IMR-90 (cell line): ENCODE measurements around the gene PHEX. TPM values are rescaled to one million over a fixed set of nuclear protein-coding genes. Genes with fewer than 3 reads are reported as not detected.

Experiments used
- ATAC-seq: fragments of 200-7000 bp; cut with Tn5 transposase; 2 replicates; pipeline ENCODE4 v1.9.1; 2020; ENCODE audit warnings: low read depth, mild to moderate bottlenecking, moderate library complexity
- BruUV-seq: library from RNA; stranded (reverse); fragments of 400-500 nt; replicated peaks from 2 replicates; lab custom pipeline; 2021; lab: Mats Ljungman, UMichigan
- CTCF ChIA-PET: fragments of 300-600 bp; formaldehyde crosslinking; extraction: SDS; loops from one replicate; lab custom pipeline; 2021; ENCODE audit warnings: antibody characterized with exemption; lab: Yijun Ruan, JAX
- POLR2A ChIA-PET: fragments of 300-600 bp; sonication (Branson Sonifier 250); formaldehyde crosslinking; loops from one replicate; lab custom pipeline; 2022; ENCODE audit warnings: antibody characterized with exemption; ENCODE audit not compliant: unreplicated experiment; lab: Charles Lee
- DNase-seq: peaks from one replicate; pipeline ENCODE4 v3.0.0; 2013
- H2AFZ ChIP-seq: replicated peaks from 2 replicates; pipeline ENCODE3; 2013; ENCODE audit warnings: low read length, mild to moderate bottlenecking; ENCODE audit not compliant: poor library complexity
- H2AK5ac ChIP-seq: 2 replicates; pipeline ENCODE4 v1.6.1; 2013; ENCODE audit warnings: low read depth, low read length, inconsistent platforms
- H2AK9ac ChIP-seq: replicated peaks from 2 replicates; pipeline ENCODE3; 2013; ENCODE audit warnings: mild to moderate bottlenecking, low read depth, low read length, moderate library complexity; ENCODE audit not compliant: poor library complexity
- H2BK120ac ChIP-seq: 2 replicates; pipeline ENCODE4 v1.6.1; 2013; ENCODE audit warnings: low read depth, low read length, inconsistent platforms
- H2BK15ac ChIP-seq: 3 replicates; pipeline ENCODE4 v1.6.1; 2013; ENCODE audit warnings: low read depth, low read length, inconsistent platforms
- H2BK20ac ChIP-seq: 2 replicates; pipeline ENCODE4 v1.6.1; 2013; ENCODE audit warnings: low read depth, mild to moderate bottlenecking, inconsistent platforms, low read length, moderate library complexity
- H2BK5ac ChIP-seq: 2 replicates; pipeline ENCODE4 v1.6.1; 2013; ENCODE audit warnings: mild to moderate bottlenecking, low read depth, low read length, inconsistent platforms; ENCODE audit not compliant: poor library complexity, severe bottlenecking
- H3K14ac ChIP-seq: replicated peaks from 2 replicates; pipeline ENCODE4 v1.6.1; 2013; ENCODE audit warnings: low read depth, low read length, inconsistent platforms
- H3K18ac ChIP-seq: 2 replicates; pipeline ENCODE4 v1.6.1; 2013; ENCODE audit warnings: low read depth, low read length, control low read depth
- H3K23ac ChIP-seq: 2 replicates; pipeline ENCODE4 v1.6.1; 2013; ENCODE audit warnings: low read depth, low read length, inconsistent platforms
- H3K27ac ChIP-seq: 2 replicates; pipeline ENCODE4 v1.5.1; 2013; ENCODE audit warnings: mild to moderate bottlenecking, control low read depth, low read length; ENCODE audit not compliant: insufficient read depth
- H3K27me3 ChIP-seq: 2 replicates; pipeline ENCODE4 v1.6.1; 2013; ENCODE audit warnings: low read length; ENCODE audit not compliant: control insufficient read depth, insufficient read depth
- H3K36me3 ChIP-seq: 2 replicates; pipeline ENCODE4 v1.6.1; 2013; ENCODE audit warnings: low read length, mixed read lengths; ENCODE audit not compliant: control insufficient read depth, insufficient read depth
- H3K4ac ChIP-seq: 2 replicates; pipeline ENCODE4 v1.6.1; 2013; ENCODE audit warnings: low read depth, low read length, inconsistent platforms
- H3K4me1 ChIP-seq: 2 replicates; pipeline ENCODE4 v1.6.1; 2013; ENCODE audit warnings: low read length, mixed read lengths; ENCODE audit not compliant: control insufficient read depth, insufficient read depth
- H3K4me2 ChIP-seq: 2 replicates; pipeline ENCODE4 v1.6.1; 2013; ENCODE audit warnings: low read depth, mild to moderate bottlenecking, control low read depth, low read length, moderate library complexity
- H3K4me3 ChIP-seq: 2 replicates; pipeline ENCODE4 v1.5.1; 2013; ENCODE audit warnings: low read depth, mild to moderate bottlenecking, control low read depth, low read length, moderate library complexity; ENCODE audit not compliant: insufficient read depth
- H3K56ac ChIP-seq: 2 replicates; pipeline ENCODE4 v1.6.1; 2013; ENCODE audit warnings: low read length, inconsistent platforms; ENCODE audit not compliant: insufficient read depth; ENCODE audit errors: extremely low read depth
- H3K79me1 ChIP-seq, 2 experiments: 2 replicates each; pipeline ENCODE4 v1.6.1; 2013; ENCODE audit warnings: low read length in 2 of 2, inconsistent platforms in 1 of 2, low read depth in 1 of 2
- H3K9ac ChIP-seq: 2 replicates; pipeline ENCODE4 v1.6.1; 2013; ENCODE audit warnings: low read depth, low read length, control low read depth
- H3K9me1 ChIP-seq: 2 replicates; pipeline ENCODE4 v1.6.1; 2013; ENCODE audit warnings: low read length, inconsistent platforms; ENCODE audit not compliant: insufficient read depth
- H3K9me3 ChIP-seq: 2 replicates; pipeline ENCODE4 v1.6.1; 2013; ENCODE audit warnings: low read length; ENCODE audit not compliant: control insufficient read depth, insufficient read depth
- H4K20me1 ChIP-seq: 2 replicates; pipeline ENCODE4 v1.6.1; 2013; ENCODE audit warnings: low read length, inconsistent platforms; ENCODE audit not compliant: insufficient read depth
- H4K5ac ChIP-seq: 2 replicates; pipeline ENCODE4 v1.6.1; 2013; ENCODE audit warnings: mild to moderate bottlenecking, low read depth, low read length, control low read depth
- H4K8ac ChIP-seq, 2 experiments: 2 replicates each; pipeline ENCODE4 v1.6.1; 2013; ENCODE audit warnings: low read depth in 2 of 2, low read length in 2 of 2, control low read depth in 1 of 2, inconsistent platforms in 1 of 2
- H4K91ac ChIP-seq: 2 replicates; pipeline ENCODE4 v1.6.1; 2013; ENCODE audit warnings: low read depth, low read length, inconsistent platforms; ENCODE audit not compliant: insufficient read depth
- BHLHE40 ChIP-seq: fragments of 150-350 bp; IDR thresholded peaks from 2 replicates; pipeline ENCODE4 v1.6.1; 2016; ENCODE audit warnings: mild to moderate bottlenecking, low read depth, low read length
- CEBPB ChIP-seq: IDR thresholded peaks from 2 replicates; pipeline ENCODE4 v1.6.1; 2012; ENCODE audit warnings: low read depth, low read length, improper control_type of control experiment
- CHD1 ChIP-seq: IDR thresholded peaks from 2 replicates; pipeline ENCODE4 v1.6.1; 2012; ENCODE audit warnings: low read depth, low read length, improper control_type of control experiment
- CTCF ChIP-seq: conservative IDR thresholded peaks from 2 replicates; pipeline ENCODE4 v1.5.1; 2012; ENCODE audit warnings: mild to moderate bottlenecking, low read depth, low read length, improper control_type of control experiment
- ELK1 ChIP-seq: fragments of 150-350 bp; IDR thresholded peaks from 2 replicates; pipeline ENCODE4 v1.6.1; 2016; ENCODE audit warnings: low read depth, mild to moderate bottlenecking, low read length, moderate library complexity, borderline replicate concordance
- FOS ChIP-seq: fragments of 150-350 bp; IDR thresholded peaks from 2 replicates; pipeline ENCODE4 v1.6.1; 2016; ENCODE audit warnings: low read depth, low read length
- MAFK ChIP-seq: IDR thresholded peaks from 2 replicates; pipeline ENCODE4 v1.6.1; 2012; ENCODE audit warnings: low read depth, low read length, improper control_type of control experiment
- MAZ ChIP-seq: IDR thresholded peaks from 2 replicates; pipeline ENCODE4 v1.6.1; 2012; ENCODE audit warnings: low read depth, mild to moderate bottlenecking, low read length, improper control_type of control experiment, moderate library complexity, borderline replicate concordance
- MXI1 ChIP-seq: IDR thresholded peaks from 2 replicates; pipeline ENCODE4 v1.6.1; 2012; ENCODE audit warnings: low read depth, mild to moderate bottlenecking, low read length, moderate library complexity, borderline replicate concordance
- NFE2L2 ChIP-seq: fragments of 150-350 bp; IDR thresholded peaks from 2 replicates; pipeline ENCODE4 v1.6.1; 2016; ENCODE audit warnings: low read depth, mild to moderate bottlenecking, low read length
- POLR2A ChIP-seq: IDR thresholded peaks from 2 replicates; pipeline ENCODE4 v1.6.1; 2012; ENCODE audit warnings: mild to moderate bottlenecking, low read depth, low read length
- RAD21 ChIP-seq: IDR thresholded peaks from 2 replicates; pipeline ENCODE4 v1.6.1; 2012; ENCODE audit warnings: low read length, improper control_type of control experiment
- RCOR1 ChIP-seq: IDR thresholded peaks from 2 replicates; pipeline ENCODE4 v1.6.1; 2012; ENCODE audit warnings: mild to moderate bottlenecking, low read length, improper control_type of control experiment; ENCODE audit not compliant: insufficient replicate concordance
- RFX5 ChIP-seq: IDR thresholded peaks from 2 replicates; pipeline ENCODE4 v1.8.0; 2012; ENCODE audit warnings: low read depth, mild to moderate bottlenecking, low read length, moderate library complexity
- SMC3 ChIP-seq: fragments of 150-350 bp; IDR thresholded peaks from 2 replicates; pipeline ENCODE4 v1.6.1; 2016; ENCODE audit warnings: low read depth, mild to moderate bottlenecking, antibody characterized with exemption, low read length, moderate library complexity
- USF2 ChIP-seq: fragments of 150-350 bp; IDR thresholded peaks from 2 replicates; pipeline ENCODE4 v1.6.1; 2017; ENCODE audit warnings: mild to moderate bottlenecking, antibody characterized with exemption, low read length, low read depth
- WGBS, 2 experiments: methylation state at CpG; one replicate each; pipeline versions ENCODE4 v1.1.5 to v1.1.7; 2013; ENCODE audit warnings: missing lambda C conversion rate in 2 of 2; ENCODE audit not compliant: insufficient read length in 1 of 2; ENCODE audit errors: extremely low coverage in 2 of 2; 5-methylcytosine and 5-hydroxymethylcytosine counted together
- dilution Hi-C: fragments of 300-500 bp; cut with HindIII; formaldehyde crosslinking; loops from one replicate; pipeline ENCODE4 v1.14.3; 2018; ENCODE audit warnings: low sequenced_read_pairs; ENCODE audit not compliant: unreplicated experiment
- in situ Hi-C: fragments of 300-500 bp; cut with MboI; formaldehyde crosslinking; loops from 3 replicates; pipeline ENCODE4 v1.14.3; 2019; ENCODE audit warnings: low sequenced_read_pairs, inconsistent platforms, mixed read lengths
- intact Hi-C: fragments of 100-400 bp; cut with micrococcal nuclease; formaldehyde crosslinking; loops from 2 replicates; pipeline ENCODE4 v1.10.0; 2022
- polyA plus RNA-seq, 3 experiments: library from polyadenylated mRNA; depleted of rRNA; stranded (reverse); fragments of >200 nt; gene quantifications; 2 replicates each; pipeline ENCODE4 v1.2.3, GENCODE V29; 2012; ENCODE audit warnings: low replicate concordance in 1 of 3
- total RNA-seq: library from RNA; depleted of rRNA; stranded (reverse); fragments of >200 nt; gene quantifications from 2 replicates; pipeline ENCODE4 v1.2.3, GENCODE V29; 2012

The PHEX gene
- total and polyA plus RNA-seq, 2 of the 4 experiments (the other 2 are of a cell fraction) = 0.10 to 0.18 TPM

DNA sequence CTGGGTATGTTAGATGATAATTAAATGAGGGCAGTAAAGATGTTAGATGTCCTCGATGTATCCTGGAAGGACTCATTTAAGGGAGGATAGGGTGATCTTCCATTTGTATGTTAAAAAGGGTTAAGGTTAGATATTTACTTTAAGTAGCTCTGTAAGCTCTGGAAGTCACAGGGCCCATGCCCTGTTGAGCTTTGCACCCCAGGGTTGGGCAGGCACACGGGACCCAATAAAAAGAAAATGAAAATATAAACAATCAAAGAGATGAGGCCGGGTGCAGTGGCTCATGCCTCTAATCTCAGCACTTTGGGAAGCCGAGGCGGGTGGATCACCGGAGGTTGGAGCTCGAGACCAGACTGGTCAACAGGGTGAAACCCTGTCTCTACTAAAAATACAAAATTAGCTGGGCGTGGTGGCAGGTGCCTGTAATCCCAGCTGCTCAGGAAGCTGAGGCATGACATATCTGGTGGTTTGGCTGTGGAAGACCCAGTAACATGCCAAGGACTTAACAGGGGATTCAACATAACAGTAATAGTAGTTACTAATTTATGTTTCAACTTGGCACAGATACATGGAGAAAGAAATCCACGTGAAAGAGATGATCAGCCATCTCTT, 16.9 kb upstream of the PHEX start:
- Histone ChIP-seq H4K91ac (no peak overlapping the region), H2AK5ac (no peak overlapping the region), H4K8ac (no peak overlapping the region), H3K9me3 (no peaks in the 10 kb centered on the region), H4K5ac (no peak overlapping the region), H3K4me2 (no peak overlapping the region), H2BK20ac (no peak overlapping the region), H3K4me3 (no peak overlapping the region), H4K20me1 (no peaks in the 10 kb centered on the region), H3K14ac (no peak overlapping the region), H2AFZ (no peak overlapping the region), H3K27ac (no peak overlapping the region), H3K79me1 (no peaks in the 10 kb centered on the region), H2BK120ac (no peak overlapping the region), H3K23ac (no peak overlapping the region), H2AK9ac (no peak overlapping the region), H3K9ac (no peak overlapping the region), H3K4me1 (no peaks in the 10 kb centered on the region), H3K4ac (no peak overlapping the region), H3K27me3 (no peaks in the 10 kb centered on the region), H3K36me3 (no peaks in the 10 kb centered on the region), H2BK5ac (no peak overlapping the region), H3K56ac (no peak overlapping the region), H3K18ac (no peak overlapping the region), H3K9me1 (no peaks in the 10 kb centered on the region; the same call in 1 of the 2 replicates), H2BK15ac (no peak overlapping the region)
- intact Hi-C loops (no loop called here), dilution Hi-C loops (no loop called here), in situ Hi-C loops (no loop called here)
- DNase-seq = no peak
- POLR2A ChIA-PET = interaction anchor here (0.7 kb wide), 1 partner anchor 108 kb away, joined by 3 read pairs; no protein-coding TSS in a partner anchor
- no peak for ATAC-seq
- CTCF ChIA-PET = interaction anchor here (0.7 kb wide), 1 partner anchor 635 kb away, joined by 3 read pairs; no protein-coding TSS in a partner anchor
- no TSS peak for BruUV-seq
- WGBS, 2 experiments = no CpG with 5 or more reads among the region's 9 CpGs
- TF ChIP-seq FOS (no peak), MAZ (no peak), MXI1 (no peak), CTCF (no peak), NFE2L2 (no peak), RAD21 (no peak), USF2 (no peak), ELK1 (no peak), POLR2A (no peak), BHLHE40 (no peak), CEBPB (no peak), SMC3 (no peak), CHD1 (no peak), RCOR1 (no peak), MAFK (no peak), RFX5 (no peak)
